PC-3 (cell line): ENCODE results near the gene HDAC4. TPM values are rescaled to one million over a fixed set of nuclear protein-coding genes. Genes with fewer than 3 reads are reported as not detected.

Experiments
- ATAC-seq: fragments of 200-7000 bp; cut with Tn5 transposase; 2 replicates; pipeline ENCODE4 v1.9.1; 2020; ENCODE audit warnings: mild to moderate bottlenecking, moderate library complexity
- BruUV-seq: library from RNA; stranded (reverse); fragments of 400-500 nt; replicated peaks from 2 replicates; lab custom pipeline; 2021; lab: Mats Ljungman, UMichigan
- CTCF ChIA-PET: fragments of 300-600 bp; sonication (Branson Sonifier 250); formaldehyde crosslinking; loops from one replicate; lab custom pipeline; 2022; ENCODE audit warnings: antibody characterized with exemption; lab: Charles Lee
- POLR2A ChIA-PET: fragments of 300-600 bp; sonication (Branson Sonifier 250); formaldehyde crosslinking; loops from one replicate; lab custom pipeline; 2022; ENCODE audit warnings: antibody characterized with exemption; ENCODE audit not compliant: unreplicated experiment; lab: Charles Lee
- DNase-seq: peaks from one replicate; pipeline ENCODE4 v3.0.0-alpha.2; 2015
- H2AFZ ChIP-seq: fragments of 300-600 bp; sonication (generic); 2 replicates; pipeline ENCODE4 v1.6.0; 2016; ENCODE audit warnings: antibody characterized with exemption, low read length
- H3F3A ChIP-seq: fragments of 300-600 bp; sonication (generic); one replicate; pipeline ENCODE4 v1.6.0; 2017; ENCODE audit warnings: antibody characterized with exemption, low read length, control low read depth, mild to moderate bottlenecking; ENCODE audit not compliant: unreplicated experiment
- H3K27ac ChIP-seq: fragments of 300-600 bp; sonication (generic); 2 replicates; pipeline ENCODE4 v1.5.1; 2016; ENCODE audit warnings: mild to moderate bottlenecking, low read length
- H3K27me3 ChIP-seq: fragments of 300-600 bp; sonication (generic); 2 replicates; pipeline ENCODE4 v1.6.1; 2016; ENCODE audit warnings: low read length, mixed read lengths
- H3K36me3 ChIP-seq: fragments of 300-600 bp; sonication (generic); 2 replicates; pipeline ENCODE4 v1.6.1; 2016; ENCODE audit warnings: low read depth, mixed run types, low read length, mixed read lengths
- H3K4me1 ChIP-seq: fragments of 300-600 bp; sonication (generic); 2 replicates; pipeline ENCODE4 v1.5.1; 2016; ENCODE audit warnings: low read length; ENCODE audit not compliant: insufficient read depth
- H3K4me2 ChIP-seq: fragments of 300-600 bp; sonication (generic); 2 replicates; pipeline ENCODE4 v1.6.0; 2016; ENCODE audit warnings: low read length
- H3K4me3 ChIP-seq: fragments of 300-600 bp; sonication (generic); 2 replicates; pipeline ENCODE4 v1.5.1; 2016; ENCODE audit warnings: mild to moderate bottlenecking, low read length, mixed read lengths
- H3K79me2 ChIP-seq: fragments of 300-600 bp; sonication (generic); 2 replicates; pipeline ENCODE4 v1.6.1; 2017; ENCODE audit warnings: low read length, mixed read lengths
- H3K9ac ChIP-seq: fragments of 300-600 bp; sonication (generic); 2 replicates; pipeline ENCODE4 v1.6.0; 2016; ENCODE audit warnings: mild to moderate bottlenecking, low read length
- H3K9me2 ChIP-seq: fragments of 300-600 bp; sonication (generic); replicated peaks from 2 replicates; pipeline ENCODE4 v1.6.1; 2016; ENCODE audit warnings: mixed run types, low read length, mixed read lengths
- H3K9me3 ChIP-seq: fragments of 300-600 bp; sonication (generic); 2 replicates; pipeline ENCODE4 v1.6.1; 2016; ENCODE audit warnings: low read length, mixed read lengths
- H4K20me1 ChIP-seq: fragments of 300-600 bp; sonication (generic); 2 replicates; pipeline ENCODE4 v1.6.1; 2016; ENCODE audit warnings: low read length, mixed read lengths
- CTCF ChIP-seq: fragments of 300-600 bp; sonication (generic); conservative IDR thresholded peaks from 2 replicates; pipeline ENCODE4 v1.5.1; 2017; ENCODE audit warnings: antibody characterized with exemption, low read depth, mild to moderate bottlenecking, low read length
- EZH2 ChIP-seq: fragments of 300-600 bp; sonication (generic); IDR thresholded peaks from one replicate; pipeline ENCODE4 v1.6.1; 2017; ENCODE audit warnings: antibody characterized with exemption, mild to moderate bottlenecking, low read length; ENCODE audit not compliant: unreplicated experiment
- EZH2phosphoT487 ChIP-seq: fragments of 300-600 bp; sonication (generic); IDR thresholded peaks from 2 replicates; pipeline ENCODE4 v1.6.1; 2018; ENCODE audit warnings: mild to moderate bottlenecking, antibody characterized with exemption, low read length, borderline replicate concordance
- intact Hi-C: fragments of 100-400 bp; cut with micrococcal nuclease; formaldehyde crosslinking; loops from 2 replicates; pipeline ENCODE4 v1.9.0; 2023
- total RNA-seq: library from RNA; depleted of rRNA; stranded (reverse); fragments of >200 nt; gene quantifications from 2 replicates; pipeline ENCODE4 v1.2.3, GENCODE V29; 2014

Gene HDAC4
- total RNA-seq, 1 experiment from 2014 or later: 8.5 TPM

- no peaks in the 10 kb centered on the region for H3F3A ChIP-seq
- no peak overlapping the region for H3K4me3 ChIP-seq
- TF ChIP-seq EZH2phosphoT487 (no peak), EZH2 (no peak), CTCF (no peak)
- H3K36me3 ChIP-seq: no peaks in the 10 kb centered on the region
- no peak overlapping the region for H3K9ac ChIP-seq
- H3K27me3 ChIP-seq: no peaks in the 10 kb centered on the region
- intact Hi-C loops: no loop called here
- H3K9me2 ChIP-seq: no peaks in the 10 kb centered on the region
- no peak overlapping the region for H3K27ac ChIP-seq
- POLR2A ChIA-PET: no interaction called here
- no peak for DNase-seq
- BruUV-seq: no TSS peak
- no peak overlapping the region for H2AFZ ChIP-seq
- H4K20me1 ChIP-seq: no peaks in the 10 kb centered on the region
- CTCF ChIA-PET: no interaction called here
- ATAC-seq: no peak
- H3K9me3 ChIP-seq: no peaks in the 10 kb centered on the region
- no peak overlapping the region for H3K4me2 ChIP-seq
- H3K4me1 ChIP-seq: peaks cover 6% of the 10 kb centered on the region; the same call in 1 of the 2 replicates
- no peaks in the 10 kb centered on the region; the same call in 1 of the 2 replicates for H3K79me2 ChIP-seq
These were observed 142.6 kb downstream of the HDAC4 start for GRCh38 chr2:239258248-239258647.

GRCh38 chr2:239257511-239257937, 143.3 kb downstream of the HDAC4 start:
- POLR2A ChIA-PET: no interaction called here

More at GRCh38 chr2:239257511-239257937, 143.3 kb downstream of the HDAC4 start:
- H2AFZ ChIP-seq: no peak overlapping the region
- peak; percentile 51 for DNase-seq
- H3K27ac ChIP-seq: no peak overlapping the region
- peaks cover under 1% of the 10 kb centered on the region; the same call in 1 of the 2 replicates for H3K79me2 ChIP-seq
- CTCF ChIA-PET: no interaction called here
- no peak overlapping the region for H3K4me2 ChIP-seq
- peak; percentile 71; the same call in 1 of the 2 replicates for ATAC-seq
- no TSS peak for BruUV-seq
- no peaks in the 10 kb centered on the region for H4K20me1 ChIP-seq
- H3K4me1 ChIP-seq: peaks cover 6% of the 10 kb centered on the region; the same call in 1 of the 2 replicates
- H3K4me3 ChIP-seq: no peak overlapping the region
- H3K9me2 ChIP-seq: no peaks in the 10 kb centered on the region
- no peaks in the 10 kb centered on the region for H3K9me3 ChIP-seq
- H3K36me3 ChIP-seq: no peaks in the 10 kb centered on the region
- TF ChIP-seq EZH2 (no peak), EZH2phosphoT487 (no peak), CTCF (no peak)
- no peaks in the 10 kb centered on the region for H3K27me3 ChIP-seq
- no peaks in the 10 kb centered on the region for H3F3A ChIP-seq
- H3K9ac ChIP-seq: no peak overlapping the region
- intact Hi-C loops: no loop called here
